Pancreas (tissue), 10 donors: ENCODE results near the gene CTNNA2. TPM values are rescaled to one million over a fixed set of nuclear protein-coding genes. Genes with fewer than 3 reads are reported as not detected.

Source experiments
- ATAC-seq, 4 donors: fragments of 200-7000 bp; cut with Tn5 transposase; one replicate each; pipeline versions ENCODE4 v1.8.0 to v1.9.1; 2020; ENCODE audit warnings: mild to moderate bottlenecking in 4 of 4, moderate library complexity in 4 of 4
- DNase-seq, 6 donors: peaks; one replicate each; pipeline ENCODE4 v3.0.0-alpha.2; 2020
- FAIRE-seq: peaks from 2 replicates; lab custom pipeline; 2012; peaks lifted over from hg19 to GRCh38; lab: Jason Lieb, UNC
- H3K27ac ChIP-seq, 4 donors: fragments of 200-600 bp; sonication (generic); 1 replicate in 3 of 4; 2 replicates in 1 of 4; pipeline versions ENCODE4 v1.5.0 to v1.8.0; 2020
- H3K27me3 ChIP-seq, 4 donors: fragments of 200-600 bp; one replicate each; pipeline ENCODE4 v1.8.0; 2021
- H3K36me3 ChIP-seq, 3 donors: fragments of 200-600 bp; sonication (generic) in 1 of 3; one replicate each; pipeline versions ENCODE4 v1.5.0 to v1.8.0; 2020 to 2021
- H3K4me1 ChIP-seq, 3 donors: fragments of 200-600 bp; one replicate each; pipeline ENCODE4 v1.8.0; 2021
- H3K4me3 ChIP-seq, 4 donors: fragments of 200-600 bp; sonication (generic) in 2 of 4; one replicate each; pipeline versions ENCODE4 v1.5.0 to v1.8.0; 2020 to 2021
- H3K9me3 ChIP-seq, 4 donors: fragments of 200-600 bp; one replicate each; pipeline ENCODE4 v1.8.0; 2021
- CTCF ChIP-seq, 4 donors: fragments of 200-600 bp; sonication (generic) in 3 of 4; IDR thresholded peaks; one replicate each; pipeline versions ENCODE4 v1.5.0 to v1.8.0; 2021; ENCODE audit warnings: antibody characterized with exemption in 4 of 4
- WGBS, 2 donors: extraction: QIAGEN DNeasy Blood & Tissue Kit; methylation state at CpG; one replicate each; pipeline ENCODE4 v1.1.7; 2013; 5-methylcytosine and 5-hydroxymethylcytosine counted together
- intact Hi-C, 3 donors: fragments of 100-400 bp; cut with DNase I; formaldehyde crosslinking; loops; one replicate each; pipeline versions ENCODE4 v1.11.1 to v1.14.2; 2022
- polyA plus RNA-seq, 2 donors: library from polyadenylated mRNA; stranded (reverse); fragments of 200-250 nt; gene quantifications; one replicate each; pipeline ENCODE4 v1.2.3, GENCODE V29; 2013
- total RNA-seq, 6 donors: library from RNA; stranded (reverse); fragmentation: NEBNext Ultra II Directional in 4 of 6; extraction: Animal tissue kit (Norgen Biotek cat#: 25700) in 4 of 6; gene quantifications; one replicate each; pipeline versions ENCODE4 v1.2.1 to v1.2.4, GENCODE V29; 2021 to 2023
- donor health status: healthy with polysubstance abuse.
- donor health status: DM: no; HTN: no; CAD: no; lungs with moderate emphysema.
- donor health status: DM: no; HTN: no; CAD: no.
- donor health status: control.
- donor health status: control.
- donor health status: Bipolar disorder and iron deficiency.
- donor health status: DM: yes; HTN: yes; CAD: no.
- donor health status: DM: no; HTN: no; CAD: no.
- donor health status: DM: no; HTN: no; CAD: no.
- donor health status: DM: yes; HTN: yes; CAD: no.

CTNNA2 gene
- total and polyA plus RNA-seq, 8 donors: 0.25 to 12.1 (median 2.1) TPM

GRCh38 chr2:80515964-80516363, 1003.1 kb downstream of the CTNNA2 start:
- WGBS, 2 donors: 70 to 88% methylated on average over 3 of the region's 3 CpGs

GRCh38 chr2:80517316-80517715, 1004.5 kb downstream of the CTNNA2 start:
- FAIRE-seq (no peak), ATAC-seq (no peak), DNase-seq (no peak)
- WGBS, 2 donors: 27 to 50% methylated on average over 3 of the region's 3 CpGs
- Histone ChIP-seq H3K4me1 (no peaks in the 10 kb centered on the region), H3K36me3 (no peaks in the 10 kb centered on the region), H3K27me3 (no peaks in the 10 kb centered on the region), H3K27ac (no peak overlapping the region), H3K9me3 (no peaks in the 10 kb centered on the region), H3K4me3 (no peak overlapping the region)
- TF ChIP-seq CTCF (IDR thresholded peaks at IDR 0.05): no peak
- intact Hi-C loops: no loop called here

More at GRCh38 chr2:80515964-80516363, 1003.1 kb downstream of the CTNNA2 start:
- Histone ChIP-seq H3K27me3 (no peaks in the 10 kb centered on the region), H3K4me3 (no peak overlapping the region), H3K9me3 (no peaks in the 10 kb centered on the region), H3K36me3 (no peaks in the 10 kb centered on the region), H3K27ac (no peak overlapping the region), H3K4me1 (no peaks in the 10 kb centered on the region)
- FAIRE-seq (no peak), ATAC-seq (no peak), DNase-seq (no peak)
- intact Hi-C loops: no loop called here
- no peak for TF ChIP-seq CTCF (IDR thresholded peaks at IDR 0.05)

GRCh38 chr2:80519121-80519643, 1006.3 kb downstream of the CTNNA2 start:
- DNase-seq (no peak), FAIRE-seq (no peak), ATAC-seq (no peak)
- H3K27me3 ChIP-seq: no peaks in the 10 kb centered on the region
- H3K36me3 ChIP-seq: no peaks in the 10 kb centered on the region
- no peak overlapping the region for H3K27ac ChIP-seq
- TF ChIP-seq CTCF (IDR thresholded peaks at IDR 0.05): no peak
- H3K9me3 ChIP-seq: no peaks in the 10 kb centered on the region
- intact Hi-C loops: no loop called here
- H3K4me1 ChIP-seq: no peaks in the 10 kb centered on the region
- 61 to 65% methylated on average over 3 of the region's 3 CpGs for WGBS, 2 donors
- H3K4me3 ChIP-seq: no peak overlapping the region

GRCh38 chr2:80519699-80520291, 1006.9 kb downstream of the CTNNA2 start:
- no peak for FAIRE-seq
- intact Hi-C loops: no loop called here
- Histone ChIP-seq H3K27ac (no peak overlapping the region), H3K36me3 (no peaks in the 10 kb centered on the region), H3K4me1 (no peaks in the 10 kb centered on the region), H3K27me3 (no peaks in the 10 kb centered on the region), H3K4me3 (no peak overlapping the region), H3K9me3 (no peaks in the 10 kb centered on the region)
- 55 to 81% methylated on average over 1 of the region's 1 CpG for WGBS, 2 donors
- DNase-seq: no peak
- no peak for ATAC-seq
- TF ChIP-seq CTCF (IDR thresholded peaks at IDR 0.05): no peak

GRCh38 chr2:80525152-80525551, 1012.3 kb downstream of the CTNNA2 start:
- no peak overlapping the region for H3K27ac ChIP-seq
- TF ChIP-seq CTCF (IDR thresholded peaks at IDR 0.05): no peak
- 50 to 63% methylated on average over 2 of the region's 2 CpGs for WGBS, 2 donors
- no peaks in the 10 kb centered on the region for H3K36me3 ChIP-seq
- no peaks in the 10 kb centered on the region for H3K4me1 ChIP-seq
- H3K9me3 ChIP-seq: no peaks in the 10 kb centered on the region
- no peaks in the 10 kb centered on the region for H3K27me3 ChIP-seq
- ATAC-seq (no peak), DNase-seq (no peak), FAIRE-seq (no peak)
- intact Hi-C loops: no loop called here
- H3K4me3 ChIP-seq: no peak overlapping the region
